Parietal lobe (tissue), 1 donor: ENCODE measurements around the gene ACTL8. TPM values are rescaled to one million over a fixed set of nuclear protein-coding genes. Genes with fewer than 3 reads are reported as not detected.

Experiments used
- total RNA-seq: library from RNA; depleted of rRNA; stranded (reverse); fragments of >200 nt; gene quantifications from one replicate; pipeline ENCODE4 v1.2.3, GENCODE V29; 2014

The ACTL8 gene
- not detected for total RNA-seq

GRCh38 chr1:17755120-17755519, at the start of gene ACTL8:
ACTL8 (plus strand) TSS chr1:17755333; CDS start chr1:17823009, 67,676 bp downstream.

Other genes starting within 250 kb of the ACTL8 start
- 44.8 TPM for gene ARHGEF10L, start 215.6 kb upstream of the ACTL8 start, total RNA-seq